HG03060 (cell line): ENCODE results near the gene LCT.
"Not testable (repeated sequence)": the region's sequence is repeated elsewhere in the genome, so short reads cannot be mapped to it uniquely, and the experiment has no call there.

Experiments
- ATAC-seq: cut with Tn5 transposase; IDR thresholded peaks from one replicate; pipeline ENCODE4 v1.9.1; 2021; ENCODE audit warnings: low read depth, moderate number of reproducible peaks; ENCODE audit not compliant: unreplicated experiment

LCT gene

DNA sequence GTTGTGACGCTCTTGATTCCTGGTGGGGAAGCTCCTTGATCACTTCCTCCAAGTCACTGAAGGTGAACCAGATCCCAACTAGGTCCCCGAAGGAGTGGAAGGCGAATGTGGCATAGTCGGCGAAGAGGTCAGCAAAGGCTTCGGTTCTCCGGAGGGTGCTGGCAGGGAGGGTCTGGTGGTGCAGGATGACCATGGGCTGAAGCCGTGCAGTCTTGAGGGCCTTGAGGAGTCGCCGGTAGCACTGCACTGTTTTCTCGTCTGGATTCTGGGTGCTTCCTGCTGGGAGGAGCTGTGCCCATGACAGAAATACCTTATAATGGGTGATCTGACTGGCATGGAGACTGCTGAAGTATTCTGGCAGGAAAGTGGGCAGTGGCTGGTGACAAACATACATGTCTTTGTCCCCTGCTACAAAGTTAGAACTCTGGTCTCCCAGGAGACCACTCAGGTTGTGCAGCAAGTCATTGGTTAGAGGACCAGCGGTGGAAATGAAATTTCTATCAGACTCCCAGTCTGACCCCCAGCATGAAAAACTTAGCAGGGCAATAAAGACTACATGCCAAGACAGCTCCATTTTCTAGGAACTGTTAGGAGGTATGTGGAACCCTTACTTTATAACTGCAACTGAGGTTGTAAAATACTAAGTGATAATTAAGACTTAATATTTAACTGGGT, at the start of gene LCT:
Gene LCT (minus strand): TSS at position 589 of the 675 bp plus-strand sequence. CDS start 15 bp downstream, at position 574.
- ATAC-seq, result no peak

DNA sequence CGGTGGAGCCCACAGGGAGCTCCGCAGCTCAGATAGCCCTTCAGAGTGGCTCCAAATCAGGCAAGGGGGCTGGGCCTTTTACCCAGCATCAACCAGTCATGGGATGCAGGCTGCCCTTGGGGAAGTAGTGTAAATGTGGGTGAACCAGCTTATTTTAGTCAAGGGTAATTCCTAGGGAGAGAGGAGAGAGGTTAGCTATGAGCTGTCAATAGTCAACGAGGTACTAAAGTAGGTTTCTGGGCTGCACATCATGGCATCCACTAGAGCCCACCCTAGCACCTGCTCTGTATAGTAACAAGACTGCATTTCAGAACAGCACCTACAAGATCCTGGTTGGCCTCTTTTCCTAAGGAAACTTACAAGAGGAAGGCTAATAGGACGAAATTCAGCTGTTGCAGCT, 48.7 kb upstream of the LCT start:
- ATAC-seq, result no peak

DNA sequence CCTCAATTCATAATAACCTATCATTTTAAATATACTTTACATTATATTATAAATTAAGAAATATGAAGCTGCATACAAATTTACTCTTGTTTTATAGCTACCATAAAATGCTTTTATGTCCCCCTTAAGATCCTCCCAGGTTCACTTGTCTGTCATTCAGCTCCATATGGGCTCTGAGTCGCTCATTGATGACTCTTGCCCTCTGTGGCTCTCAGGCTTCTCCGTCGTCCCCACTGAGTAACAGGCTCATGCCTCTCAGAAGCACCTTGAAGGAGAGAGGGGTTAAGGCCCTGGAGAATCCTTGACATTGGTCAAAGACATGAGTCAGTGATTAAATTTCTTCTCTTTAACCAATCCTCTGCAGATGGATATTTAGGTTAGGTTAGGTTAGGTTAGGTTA, 45.4 kb upstream of the LCT start:
- ATAC-seq, result no peak

DNA sequence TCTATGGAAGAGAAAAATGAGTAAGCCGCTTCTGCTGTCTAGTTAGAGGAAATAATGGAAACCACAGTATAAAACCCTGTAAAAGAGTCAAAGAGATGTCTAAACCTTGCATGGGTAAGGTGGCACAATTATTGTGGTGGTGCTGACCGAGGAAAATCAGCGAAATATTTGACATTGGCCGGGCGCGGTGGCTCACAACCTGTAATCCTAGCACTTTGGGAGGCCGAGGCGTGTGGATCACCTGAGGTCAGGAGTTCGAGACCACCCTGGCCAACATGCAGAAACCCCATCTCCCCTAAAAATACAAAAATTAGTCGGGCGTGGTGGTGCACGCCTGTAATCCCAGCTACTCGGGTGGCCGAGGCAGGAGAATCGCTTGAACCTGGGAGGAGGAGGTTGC, 39.8 kb upstream of the LCT start:
- ATAC-seq, result not testable (repeated sequence)

DNA sequence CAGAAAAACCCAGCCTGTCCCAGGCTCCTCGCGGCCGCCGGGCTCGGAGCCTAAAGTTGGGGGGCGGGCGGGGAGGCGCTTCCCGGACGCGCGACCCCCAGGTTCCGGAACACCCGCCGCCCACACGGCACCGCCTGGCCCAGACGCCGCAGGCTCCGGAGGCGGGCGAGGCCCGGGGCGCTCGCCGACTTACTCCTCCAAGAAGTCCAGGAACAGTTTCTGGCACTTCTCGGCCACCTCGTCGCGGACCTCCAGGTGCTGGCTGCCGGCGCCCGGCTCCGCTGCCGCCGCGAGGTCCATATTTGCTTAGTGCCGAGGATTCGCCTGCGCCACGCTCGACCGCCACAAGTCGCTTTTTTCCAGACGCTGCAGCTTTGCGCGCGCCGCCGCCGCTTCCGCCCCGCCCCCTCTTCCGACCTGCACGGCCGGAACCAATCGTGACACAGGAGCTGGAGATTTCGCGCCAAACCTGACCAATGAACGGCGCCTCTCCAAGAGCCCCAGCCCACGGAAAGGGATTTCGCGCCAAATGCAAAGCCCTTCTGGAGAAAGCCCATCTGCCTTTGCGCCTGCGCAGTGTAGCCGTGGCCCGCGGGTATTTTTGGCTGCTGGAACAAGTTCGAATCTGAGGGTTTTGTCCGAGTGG, 39.2 kb upstream of the LCT start, which contains the start of gene MCM6:
Gene MCM6 (minus strand): TSS at position 378 of the 646 bp plus-strand sequence. CDS start 78 bp downstream, at position 300.
- peak; percentile 71 for ATAC-seq

DNA sequence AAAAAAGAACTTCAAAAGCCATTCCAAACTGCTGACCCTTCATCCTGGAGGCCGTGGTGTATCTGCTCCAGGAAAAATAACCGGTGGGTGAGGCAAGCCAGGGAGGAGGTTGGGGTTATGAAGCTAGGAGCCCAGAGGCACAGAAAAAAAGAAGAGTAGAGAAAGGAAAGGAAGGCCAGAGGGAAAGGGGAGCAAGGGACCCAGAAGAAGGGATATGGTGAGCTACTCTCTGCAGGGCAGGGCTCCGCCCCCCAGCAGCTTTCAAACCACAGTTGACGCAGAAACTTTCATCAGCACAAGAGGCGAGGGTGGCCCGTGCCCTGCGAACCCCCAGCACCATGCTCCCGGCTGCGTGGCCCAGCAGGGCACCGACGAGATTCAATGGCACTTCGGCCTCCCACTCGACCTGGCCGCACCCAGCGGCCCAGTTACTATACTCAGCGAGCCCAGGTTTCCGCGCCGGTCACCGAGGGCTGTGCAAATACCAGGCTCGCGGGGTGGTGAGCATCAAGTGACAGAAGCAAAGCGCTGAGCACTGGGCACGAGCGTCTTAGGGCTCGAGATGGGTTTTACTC, 38.6 kb upstream of the LCT start:
- peak; percentile 57 for ATAC-seq

DNA sequence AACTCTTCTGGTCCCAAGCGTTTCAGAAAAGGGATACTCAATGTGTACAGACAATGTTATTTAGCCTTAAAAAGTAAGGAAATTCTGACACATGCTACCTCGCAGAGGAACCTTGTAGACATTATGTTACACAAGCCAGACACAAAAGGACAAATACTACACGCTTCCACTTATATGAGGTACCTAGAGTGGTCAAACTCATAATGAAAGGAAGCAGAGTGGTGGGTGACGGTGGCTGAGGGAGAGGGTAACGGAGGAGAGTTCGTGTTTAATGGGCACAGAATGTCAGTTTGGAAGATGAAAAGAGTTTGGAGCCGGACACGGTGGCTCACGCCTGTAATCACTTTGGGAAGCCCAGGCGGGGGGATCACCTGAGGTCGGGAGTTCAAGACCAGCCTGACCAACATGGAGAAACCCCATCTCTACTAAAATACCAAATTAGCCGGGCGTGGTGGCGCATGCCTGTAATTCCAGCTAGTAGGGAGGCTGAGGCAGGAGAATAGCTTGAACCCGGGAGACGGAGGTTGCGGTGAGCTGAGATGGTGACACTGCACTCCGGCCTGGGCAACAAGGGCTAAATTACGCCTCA, 37.9 kb upstream of the LCT start:
- ATAC-seq, result no peak

DNA sequence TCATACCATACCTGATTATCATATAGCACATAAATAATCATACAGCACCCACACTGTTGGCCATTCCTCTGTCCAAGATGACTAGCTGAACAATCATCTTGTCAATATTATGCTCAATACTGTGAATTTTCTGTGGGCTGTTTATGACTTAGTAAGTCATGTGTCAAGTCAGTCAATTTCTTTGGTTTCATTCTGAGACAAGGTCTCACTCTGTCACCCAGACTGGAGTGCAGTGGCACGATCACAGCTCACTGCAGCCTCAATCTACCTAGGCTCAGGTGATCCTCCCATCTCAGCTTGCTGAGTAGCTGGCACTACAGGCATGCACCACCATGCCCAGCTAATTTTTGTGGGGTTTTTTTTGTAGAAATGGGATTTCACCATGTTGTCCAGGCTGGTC, 33.6 kb upstream of the LCT start:
- ATAC-seq, result peak; percentile 46

DNA sequence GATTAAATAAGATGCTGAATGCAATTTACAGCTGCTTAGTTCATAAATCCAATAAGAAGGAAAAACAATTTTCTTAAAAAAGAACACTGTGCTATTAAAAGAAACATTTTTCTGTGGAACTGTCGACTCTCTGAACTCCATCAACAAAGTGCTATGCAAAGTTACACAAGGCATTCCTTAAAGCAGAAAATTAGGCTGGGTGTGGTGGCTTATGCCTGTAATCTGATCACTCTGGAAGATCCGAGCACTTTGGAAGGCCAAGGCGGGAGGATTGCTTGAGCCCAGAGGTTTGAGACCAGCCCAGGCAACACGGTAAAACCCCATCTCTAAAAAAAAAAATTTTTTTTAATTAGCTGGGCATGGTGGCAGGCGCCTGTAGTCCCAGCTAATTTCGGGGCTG, 26.2 kb upstream of the LCT start:
- ATAC-seq, result no peak

DNA sequence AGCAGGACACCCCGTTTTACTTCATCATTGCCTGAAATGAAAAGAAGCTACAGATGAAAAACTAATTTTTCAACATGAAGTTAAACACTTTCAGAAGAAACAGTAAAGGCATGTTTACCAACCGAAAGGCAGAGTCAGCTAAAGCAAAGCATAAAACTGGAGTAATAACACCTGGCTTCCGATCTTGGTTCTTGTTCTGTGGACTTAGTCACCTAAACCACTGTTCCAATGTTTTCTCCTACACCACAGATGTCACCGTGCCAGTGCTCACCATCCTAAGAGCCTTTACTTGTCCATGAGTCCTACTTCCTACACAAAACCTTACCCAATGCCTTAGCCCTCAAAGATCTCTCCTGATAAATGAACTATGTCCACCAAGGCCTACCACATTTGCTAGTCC, 25.7 kb upstream of the LCT start:
- no peak for ATAC-seq

DNA sequence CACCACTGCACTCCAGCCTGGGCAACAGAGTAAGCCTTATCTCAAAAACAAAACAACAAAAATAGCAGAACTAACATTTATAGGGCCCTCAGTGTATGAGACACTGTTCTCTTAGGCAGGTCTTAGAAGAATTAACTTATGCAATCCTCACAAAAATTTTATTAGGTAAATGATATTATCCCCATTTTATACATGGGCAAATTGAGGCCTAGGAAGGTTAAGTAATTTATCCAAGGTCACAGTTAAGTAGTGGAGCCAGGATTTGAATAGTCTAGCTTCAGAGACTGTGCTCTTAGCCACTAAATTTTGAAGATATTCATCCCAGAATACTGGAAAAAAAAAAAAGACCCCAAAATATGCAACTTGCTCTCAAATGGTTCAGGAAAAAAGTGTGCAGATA, 16.4 kb upstream of the LCT start:
- ATAC-seq, result no peak

DNA sequence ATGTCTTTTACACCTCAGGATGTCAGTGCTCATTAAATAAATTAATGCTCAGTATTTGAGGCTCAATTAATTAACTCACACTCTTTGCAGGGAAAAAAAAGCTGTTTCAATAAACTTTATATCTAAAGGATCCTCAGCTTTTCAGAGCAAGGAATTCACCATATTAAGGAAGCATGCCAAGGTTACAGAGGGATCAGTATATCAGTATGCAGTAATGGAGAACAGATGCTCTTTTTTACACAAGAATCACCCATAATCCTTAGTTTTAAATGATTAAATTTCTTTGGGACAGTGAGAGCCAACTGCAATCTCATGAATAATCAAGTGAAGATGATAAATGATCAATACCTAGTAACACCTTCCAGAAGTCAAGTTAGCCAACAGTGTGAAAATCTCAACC, 14.9 kb upstream of the LCT start:
- ATAC-seq, result no peak

DNA sequence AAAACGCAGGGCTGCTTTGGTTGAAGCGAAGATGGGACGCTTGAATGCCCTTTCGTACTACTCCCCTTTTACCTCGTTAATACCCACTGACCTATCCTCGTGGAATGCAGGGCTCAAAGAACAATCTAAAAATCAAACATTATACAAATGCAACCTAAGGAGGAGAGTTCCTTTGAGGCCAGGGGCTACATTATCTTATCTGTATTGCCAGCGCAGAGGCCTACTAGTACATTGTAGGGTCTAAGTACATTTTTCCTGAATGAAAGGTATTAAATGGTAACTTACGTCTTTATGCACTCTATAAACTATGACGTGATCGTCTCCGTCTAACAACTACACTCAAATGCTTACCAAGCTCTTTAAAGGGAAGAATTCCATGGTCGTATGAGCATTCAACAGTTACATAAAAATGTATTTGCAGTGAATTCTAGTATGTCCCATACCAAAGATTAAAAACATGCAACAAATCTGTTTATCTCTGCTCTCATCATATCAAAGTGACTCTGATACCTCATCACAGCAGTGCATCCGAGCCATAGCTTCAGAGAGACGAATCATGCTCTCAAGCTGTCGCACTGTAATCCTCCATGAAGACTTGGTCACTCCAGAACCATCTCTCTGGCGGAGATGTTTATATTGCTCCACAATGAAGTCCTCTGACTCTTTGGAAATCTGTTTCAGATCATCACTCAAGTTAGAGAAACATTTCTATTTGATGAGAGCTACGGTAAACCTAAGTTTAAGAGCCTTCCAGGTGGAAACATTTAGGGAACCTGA, 14.1 kb upstream of the LCT start:
- ATAC-seq, result no peak

DNA sequence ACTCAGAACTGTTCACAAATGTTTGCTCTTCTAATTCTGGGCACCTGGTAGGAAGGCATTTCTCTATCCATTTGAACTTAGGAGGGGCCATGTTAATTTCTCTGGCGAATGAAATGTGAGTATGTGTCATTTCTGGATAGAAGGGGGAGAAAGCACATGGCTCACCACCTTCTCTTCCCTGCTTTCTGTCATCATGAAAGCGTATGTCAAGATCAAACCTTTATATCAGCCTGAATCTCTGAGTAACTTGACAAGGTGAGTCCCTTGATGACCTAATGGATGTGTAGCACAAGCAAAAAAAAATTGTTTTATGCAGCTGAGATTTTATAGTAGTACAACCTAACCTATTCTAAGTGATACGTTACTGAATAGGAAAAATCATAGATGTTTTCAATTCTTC, 12.1 kb upstream of the LCT start:
- ATAC-seq, result no peak

DNA sequence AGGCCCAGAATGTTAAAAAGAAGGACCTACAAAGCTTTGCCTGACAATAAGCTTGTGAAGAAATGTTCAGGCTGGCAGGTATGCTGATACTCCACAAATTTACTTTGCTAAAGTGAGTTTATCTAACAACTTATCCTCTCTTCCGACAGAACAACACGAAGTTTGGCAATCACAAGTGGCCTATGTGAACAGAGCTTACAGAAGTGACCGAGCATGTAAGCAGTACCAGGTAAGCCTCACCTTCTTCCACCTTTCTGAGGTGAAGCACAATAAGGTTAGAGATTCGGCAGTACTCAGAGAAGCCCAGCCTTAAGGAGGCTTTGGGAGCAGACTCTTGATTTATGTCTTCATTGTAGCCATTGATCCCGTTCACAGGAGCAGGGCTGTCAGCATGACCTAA, 9.0 kb upstream of the LCT start:
- ATAC-seq, result no peak

DNA sequence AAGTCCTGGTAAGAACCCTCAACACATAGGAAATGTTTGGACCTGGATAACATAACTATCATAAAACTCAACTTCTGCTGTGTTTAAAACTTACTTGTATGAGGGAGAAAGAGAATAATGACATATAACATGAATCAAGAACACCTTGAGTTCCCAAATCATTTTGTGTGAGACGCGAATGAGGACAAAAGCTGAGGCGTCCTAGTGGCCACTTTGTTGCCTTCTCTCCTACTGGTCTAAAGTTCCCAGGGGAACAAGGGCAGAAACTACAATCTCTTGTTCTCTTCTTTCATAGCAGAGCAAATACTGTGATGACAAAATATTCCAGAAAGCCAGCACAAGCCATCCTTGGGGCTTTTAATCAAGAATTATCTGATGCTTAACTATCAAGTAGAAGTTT, 8.3 kb upstream of the LCT start:
- no peak for ATAC-seq

DNA sequence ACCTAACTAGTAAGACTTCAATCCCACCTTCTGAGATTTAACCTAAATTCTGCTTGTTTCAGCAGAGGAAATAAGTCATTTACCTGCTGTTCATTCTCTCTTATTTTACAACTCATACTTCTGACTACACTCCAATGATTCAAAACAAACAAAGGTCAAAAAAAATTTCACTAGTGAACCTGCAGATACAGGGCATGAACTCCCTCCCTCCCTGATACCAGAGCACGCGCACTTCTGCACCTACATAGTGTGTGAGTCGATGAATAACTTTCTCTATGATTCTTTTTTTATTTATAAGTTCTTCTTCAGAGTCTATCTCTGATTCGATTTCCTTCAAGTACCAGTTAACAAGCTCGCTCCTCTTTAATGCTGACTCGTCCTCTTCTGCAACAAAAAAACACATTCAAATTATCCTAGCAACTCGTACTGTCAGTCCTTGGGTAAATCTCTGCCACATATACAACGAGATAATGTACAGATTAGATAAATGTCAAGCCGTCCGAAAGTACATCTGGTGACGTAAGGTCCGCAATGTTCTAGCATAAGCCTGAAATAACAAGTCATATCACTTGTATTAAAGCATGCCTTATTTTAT, 7.4 kb upstream of the LCT start:
- no peak for ATAC-seq

DNA sequence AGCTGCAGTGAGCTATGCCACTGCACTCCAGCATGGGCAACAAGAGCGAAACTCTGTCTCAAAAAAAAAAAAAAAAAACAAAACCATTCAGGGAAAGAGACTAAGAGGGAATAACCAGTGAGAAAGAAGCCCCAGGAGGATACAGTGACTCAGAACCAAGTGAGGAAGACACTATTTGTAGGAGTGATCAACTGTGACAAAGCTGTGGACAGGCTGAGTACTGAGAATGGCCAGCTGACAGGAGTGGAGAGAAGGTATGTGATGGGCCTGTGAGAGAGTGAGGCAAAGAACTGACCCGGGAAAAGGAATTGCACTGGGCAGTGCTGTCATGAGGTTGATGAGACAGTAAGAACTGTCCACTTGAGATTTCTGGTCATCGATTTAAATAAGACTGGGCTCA, 6.7 kb upstream of the LCT start:
- no peak for ATAC-seq

DNA sequence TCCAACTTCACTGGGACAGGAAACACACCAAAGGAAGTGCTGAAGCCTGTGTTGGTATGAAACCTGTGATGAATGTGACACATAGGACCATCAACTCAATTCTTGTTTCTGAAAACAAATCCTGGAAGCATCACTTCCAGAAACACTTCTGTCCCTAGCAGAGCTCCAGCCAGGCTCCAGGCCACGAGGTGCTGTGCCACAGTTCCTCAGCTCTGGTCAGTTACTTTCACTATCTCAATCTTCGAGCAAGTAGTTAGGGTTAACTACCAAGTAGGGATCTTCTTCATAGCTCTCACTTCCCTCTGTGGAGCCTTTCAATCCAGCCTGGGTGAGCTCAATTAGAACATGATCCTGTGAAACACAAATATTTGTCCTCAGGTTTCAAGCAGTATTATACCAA, 3.6 kb upstream of the LCT start:
- ATAC-seq, result no peak

DNA sequence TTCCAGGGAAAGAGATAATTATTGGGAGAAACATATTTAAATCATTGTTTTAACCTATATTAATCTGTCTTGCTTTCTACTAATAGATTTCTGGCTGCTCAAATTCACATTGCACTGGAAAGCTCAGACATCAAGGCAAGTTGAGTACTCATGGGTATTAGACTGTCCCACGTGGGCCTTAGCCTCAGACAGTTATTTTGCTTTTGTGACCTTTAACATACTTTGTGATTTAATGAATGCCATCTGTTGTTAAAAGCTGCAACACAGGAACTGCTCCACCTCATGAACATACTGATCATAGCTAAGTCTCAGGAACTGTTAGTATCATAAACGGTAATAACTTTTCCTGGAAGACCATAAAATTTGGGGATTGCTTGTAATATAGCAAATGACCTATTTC, 2.7 kb upstream of the LCT start:
- ATAC-seq, result no peak

DNA sequence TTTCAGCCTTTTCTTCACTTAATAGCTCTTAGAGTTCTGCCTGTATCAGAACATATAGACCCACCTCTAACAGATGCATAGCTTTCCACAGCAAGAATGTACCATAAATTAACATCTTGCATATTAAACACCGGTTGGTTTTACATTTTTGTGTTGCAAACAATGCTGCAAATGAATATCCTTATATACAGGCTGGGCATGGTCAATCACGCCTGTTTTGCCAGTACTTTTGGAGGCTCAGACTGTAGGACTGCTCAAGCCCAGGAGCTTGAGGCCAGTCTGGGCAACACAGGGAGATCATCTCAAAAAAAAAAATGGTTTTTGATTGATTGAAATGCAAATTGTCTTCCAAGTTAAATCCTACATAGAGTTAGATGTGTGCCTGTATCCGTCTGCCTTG, 1.5 kb upstream of the LCT start:
- ATAC-seq, result no peak
